SK-N-MC (cell line): ENCODE results near the gene JAG1.

ENCODE experiments used
- EZH2 ChIP-seq: fragments of 200-600 bp; sonication (generic); IDR thresholded peaks from one replicate; pipeline ENCODE4 v1.6.1; 2017; ENCODE audit warnings: antibody characterized with exemption
- FOXP2 ChIP-seq: optimal IDR thresholded peaks from 2 replicates; pipeline ENCODE3; 2011; ENCODE audit warnings: mild to moderate bottlenecking, moderate library complexity; ENCODE audit not compliant: insufficient read depth; ENCODE audit errors: extremely low read length, control extremely low read depth
- POLR2AphosphoS5 ChIP-seq: IDR thresholded peaks from 2 replicates; pipeline ENCODE4 v1.6.1; 2012; ENCODE audit warnings: mild to moderate bottlenecking, low read depth, low read length, borderline replicate concordance

DNA sequence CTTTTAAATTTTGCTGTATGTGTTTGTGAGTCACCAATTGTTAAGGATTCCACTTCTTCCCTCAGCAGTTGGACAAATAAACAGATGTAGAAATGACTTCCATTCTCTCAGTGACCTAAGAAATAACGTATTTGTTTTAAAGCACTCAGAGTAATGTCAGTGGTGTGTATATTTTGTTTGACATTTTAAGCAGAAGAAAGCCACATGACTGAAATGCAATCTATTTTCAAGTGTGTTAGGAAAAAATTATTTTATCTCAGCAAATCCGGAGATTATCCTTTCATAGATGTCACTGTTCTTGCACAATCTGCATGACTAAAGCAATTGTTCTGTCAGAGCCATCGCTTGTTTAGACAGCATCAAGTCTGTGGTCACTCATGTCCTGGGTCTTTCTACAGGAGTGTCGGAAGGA is 77.1 kb downstream of the JAG1 start:
- TF ChIP-seq POLR2AphosphoS5, result no peak
- TF ChIP-seq EZH2, result no peak
- no peak for TF ChIP-seq FOXP2
